DMS153 (cell line): ENCODE data around the gene ZCCHC24.
"Not testable (repeated sequence)": the region's sequence is repeated elsewhere in the genome, so short reads cannot be mapped to it uniquely, and the experiment has no call there.

ENCODE experiments used
- DNase-seq: peaks from one replicate; lab custom pipeline; 2025; lab: John Stamatoyannopoulos, UW

Gene ZCCHC24

GRCh38 chr10:79472951-79473350 lies 27.5 kb upstream of the ZCCHC24 start:
- no peak for DNase-seq

DNA sequence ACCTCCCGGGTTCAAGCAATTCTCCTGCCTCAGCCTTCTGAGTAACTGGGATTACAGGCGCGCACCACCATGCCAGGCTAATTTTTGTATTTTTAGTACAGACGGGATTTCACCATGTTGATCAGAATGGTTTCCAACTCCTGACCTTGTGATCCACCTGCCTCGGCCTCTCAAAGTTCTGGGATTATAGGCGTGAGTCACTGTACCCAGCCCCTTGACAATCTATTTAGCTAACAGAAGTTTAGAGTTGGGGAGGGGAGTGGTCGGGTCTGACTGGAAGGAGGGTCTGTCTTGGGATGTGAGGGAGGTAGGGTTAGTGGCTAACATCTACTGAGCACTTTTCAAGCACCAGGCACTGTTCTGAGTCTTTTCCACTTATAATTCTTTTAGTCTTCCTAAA lies 27.0 kb upstream of the ZCCHC24 start:
- no peak for DNase-seq

DNA sequence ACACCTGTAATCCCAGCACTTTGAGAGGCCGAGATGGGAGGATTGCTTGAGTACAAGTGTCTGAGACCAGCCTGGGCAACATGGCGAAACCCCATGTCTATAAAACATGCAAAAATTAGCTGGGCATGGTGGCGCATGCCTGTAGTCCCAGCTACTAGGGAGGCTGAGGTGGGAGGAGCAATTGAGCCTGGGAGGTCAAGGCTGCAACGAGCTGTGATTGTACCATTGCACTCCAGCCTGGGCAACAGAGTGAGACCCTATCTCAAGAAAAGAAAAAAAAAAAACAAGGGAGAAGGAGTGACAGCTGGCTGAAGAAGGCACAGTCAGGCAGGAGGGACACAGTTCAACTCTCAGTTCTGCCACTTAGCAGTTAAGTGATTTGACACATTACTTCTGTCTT lies 26.4 kb upstream of the ZCCHC24 start:
- no peak for DNase-seq

DNA sequence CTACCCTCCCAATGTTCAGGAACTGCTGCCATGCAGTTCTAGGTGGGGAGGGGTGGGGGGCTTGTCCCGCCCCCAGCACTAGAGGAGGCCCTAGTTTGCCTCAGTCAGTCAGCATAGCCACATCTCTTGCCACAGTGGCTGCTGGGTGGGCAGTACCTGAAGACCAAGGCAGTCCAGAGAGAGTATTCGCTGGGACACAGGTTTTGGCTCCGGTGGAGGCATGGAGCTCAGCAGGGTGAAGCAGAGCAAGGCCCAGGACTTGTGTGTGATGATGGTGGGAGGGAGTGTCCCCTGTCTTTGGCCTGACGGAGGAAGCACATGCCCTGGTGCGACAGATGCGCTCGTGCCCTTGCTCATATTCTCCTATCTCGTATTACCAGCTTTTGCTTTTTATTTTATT lies 24.7 kb upstream of the ZCCHC24 start:
- no peak for DNase-seq

DNA sequence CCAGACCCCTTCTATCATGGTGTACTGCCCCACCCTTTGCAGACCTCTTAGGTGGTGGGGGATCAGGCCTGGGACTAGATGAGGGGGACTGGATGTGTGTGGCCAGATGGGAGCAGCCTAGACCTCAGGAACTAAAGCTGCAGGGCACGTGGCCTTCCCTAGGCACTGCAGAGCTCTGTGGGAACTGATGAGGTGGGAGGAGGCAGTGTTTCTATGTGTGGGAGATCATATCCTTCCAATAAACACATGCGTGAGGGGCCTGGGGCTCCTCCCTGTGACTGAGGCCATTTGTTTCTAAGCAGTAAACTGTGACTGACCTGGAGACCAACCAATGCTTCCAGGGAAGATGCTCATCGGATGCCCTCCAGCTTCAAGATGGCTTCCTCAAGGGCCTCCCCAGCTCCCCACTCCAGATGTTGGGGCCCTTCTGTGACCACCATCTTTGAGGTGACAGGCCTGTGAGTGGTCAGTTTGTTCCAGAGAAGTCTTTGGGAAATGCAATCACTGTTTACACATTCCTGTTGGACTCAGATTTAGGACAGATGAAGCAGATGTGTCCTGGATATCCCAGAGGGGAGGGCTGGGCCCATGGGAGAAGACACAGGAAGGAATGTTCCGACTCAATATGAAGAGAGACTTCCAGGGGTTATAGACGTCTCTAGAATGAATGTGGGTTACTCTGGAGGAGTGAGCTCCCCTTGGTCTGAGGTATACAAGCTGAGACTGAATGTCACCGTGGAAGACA lies 23.6 kb upstream of the ZCCHC24 start:
- DNase-seq, result no peak

DNA sequence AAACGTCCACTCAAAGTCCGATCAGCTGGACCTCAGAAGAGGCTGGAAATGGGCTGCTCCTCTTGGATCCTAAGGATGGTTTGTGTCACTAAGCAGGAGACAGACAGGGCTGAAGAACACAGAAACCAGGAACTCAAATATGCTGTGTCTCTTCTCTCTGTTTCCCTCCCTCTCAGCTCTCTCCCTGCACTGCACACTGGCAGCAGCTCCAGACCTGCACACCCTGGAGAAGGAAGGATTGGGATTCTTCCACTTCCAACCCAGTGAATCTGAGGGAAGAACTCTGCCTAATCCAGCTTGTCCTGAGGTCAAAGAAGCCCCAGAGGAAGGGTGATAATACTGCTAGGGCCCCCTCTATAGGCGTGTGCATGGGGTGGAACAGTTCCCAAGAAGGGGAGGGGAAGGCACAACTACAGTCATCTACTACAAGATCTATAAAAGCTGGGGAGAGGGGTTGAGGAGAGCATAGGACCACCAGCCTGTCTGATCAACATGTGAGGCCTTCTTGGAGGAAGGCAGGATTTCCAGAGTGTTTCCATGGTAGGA lies 22.7 kb upstream of the ZCCHC24 start:
- no peak for DNase-seq

GRCh38 chr10:79465341-79465740 lies 19.9 kb upstream of the ZCCHC24 start:
- DNase-seq, result no peak

DNA sequence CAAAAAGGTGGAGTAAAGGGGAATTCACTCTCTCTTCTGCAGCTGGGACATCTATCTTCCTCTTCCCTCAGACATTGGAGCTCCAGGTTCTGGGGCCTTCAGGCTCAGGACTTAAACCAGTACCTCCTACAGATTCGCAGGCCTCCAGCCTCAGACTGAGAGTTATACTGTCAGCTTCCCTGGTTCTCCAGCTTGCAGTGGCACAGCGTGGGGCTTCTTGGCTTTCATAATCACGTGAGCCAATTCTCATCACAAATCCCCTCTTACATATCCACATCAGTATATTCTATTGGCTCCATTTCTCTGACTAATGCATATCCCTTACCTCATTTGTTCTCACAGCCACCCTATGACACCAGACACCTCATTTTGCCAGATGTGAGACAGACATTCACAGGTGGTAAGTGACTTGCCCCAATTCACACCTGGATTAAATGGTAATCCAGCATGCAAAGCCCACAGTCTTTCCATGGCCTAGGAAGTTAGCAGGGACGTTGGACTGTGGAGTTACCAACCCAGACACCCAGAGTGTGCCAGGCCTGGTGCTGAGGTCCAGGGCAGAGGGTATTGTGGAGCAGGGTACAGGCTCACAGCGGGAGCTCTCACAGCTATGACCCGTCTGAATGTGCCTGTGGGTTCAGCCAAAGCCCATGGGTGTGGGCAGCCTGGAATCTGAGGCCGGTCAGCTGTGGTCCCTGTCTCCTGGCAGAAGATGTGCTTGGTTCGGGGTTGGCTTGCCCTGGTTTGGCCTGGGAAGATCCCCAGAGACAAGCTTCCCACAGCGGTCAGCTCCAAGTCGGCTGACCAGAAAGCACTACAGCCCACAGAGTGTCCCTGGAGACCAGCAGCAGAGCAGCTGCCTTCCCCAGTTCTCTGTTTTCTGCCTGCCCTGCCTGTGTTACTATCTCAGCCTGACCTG lies 18.4 kb upstream of the ZCCHC24 start:
- no peak for DNase-seq

- no peak for DNase-seq
These were observed 15.3 kb upstream of the ZCCHC24 start for GRCh38 chr10:79460687-79461086.

GRCh38 chr10:79459243-79459642 lies 13.8 kb upstream of the ZCCHC24 start:
- no peak for DNase-seq

DNA sequence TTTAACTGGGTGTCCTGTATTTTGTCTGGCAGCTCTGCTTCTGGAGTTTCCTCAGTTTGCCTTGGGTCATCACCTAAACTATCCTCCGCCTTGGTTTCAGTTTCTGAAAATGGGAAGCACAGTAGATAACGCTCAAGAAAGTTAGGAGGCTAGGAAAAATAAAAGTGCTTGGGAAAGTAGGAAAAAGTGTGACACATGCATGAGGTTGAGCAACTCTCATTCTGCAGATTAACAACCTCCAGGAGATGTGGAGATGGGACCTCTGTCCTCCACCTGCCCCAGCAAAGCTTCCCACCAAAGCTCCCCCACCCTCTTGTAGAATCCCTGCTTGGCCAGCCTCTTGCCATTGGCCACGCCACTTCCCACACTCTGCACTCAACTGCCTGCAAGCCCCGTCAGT lies 13.1 kb upstream of the ZCCHC24 start:
- DNase-seq, result no peak

- no peak for DNase-seq
These were observed 11.9 kb upstream of the ZCCHC24 start for GRCh38 chr10:79457256-79457785.

DNA sequence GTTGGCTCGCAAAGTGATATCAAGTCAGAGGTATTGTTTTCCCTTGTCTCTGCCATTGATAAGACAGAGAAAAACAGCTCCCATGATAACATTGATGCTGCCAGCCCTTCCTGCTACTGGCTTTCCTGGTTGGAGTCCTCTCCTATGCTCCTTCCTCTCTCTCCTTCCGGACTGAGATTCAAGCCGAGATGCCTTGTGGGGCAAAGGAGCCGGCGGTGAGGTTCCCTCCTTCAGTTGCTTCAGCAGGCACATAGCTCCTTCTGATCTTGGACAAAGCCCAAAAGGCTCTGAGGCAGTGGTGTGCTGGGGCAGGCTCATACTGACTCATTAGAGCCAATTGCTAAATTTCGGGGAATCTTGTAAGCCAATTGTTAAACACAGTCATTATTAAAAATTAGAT lies 8.8 kb upstream of the ZCCHC24 start:
- DNase-seq, result no peak

GRCh38 chr10:79453392-79453791 lies 8.0 kb upstream of the ZCCHC24 start:
- no peak for DNase-seq

DNA sequence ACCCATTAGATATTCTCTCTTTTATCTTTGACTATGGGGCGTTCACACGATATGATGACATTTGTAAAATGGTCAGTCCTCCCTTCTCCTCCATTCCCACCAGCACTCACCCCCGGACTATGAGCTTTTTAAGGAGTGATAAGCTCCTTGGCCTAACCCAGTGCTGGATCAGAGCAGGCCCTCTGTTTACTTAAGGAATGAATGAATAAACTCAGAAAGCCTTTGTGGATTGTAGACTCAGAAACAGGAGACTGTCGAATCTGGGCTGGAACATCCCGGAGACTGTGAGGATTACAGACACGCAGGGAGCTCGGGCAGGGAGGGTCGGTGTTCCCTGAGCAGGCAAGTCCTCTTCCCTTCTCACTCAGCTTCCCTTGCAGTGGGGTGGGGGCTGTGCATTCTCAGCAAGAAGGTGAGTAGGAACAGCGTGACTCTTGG lies 6.8 kb upstream of the ZCCHC24 start:
- DNase-seq, result no peak

DNA sequence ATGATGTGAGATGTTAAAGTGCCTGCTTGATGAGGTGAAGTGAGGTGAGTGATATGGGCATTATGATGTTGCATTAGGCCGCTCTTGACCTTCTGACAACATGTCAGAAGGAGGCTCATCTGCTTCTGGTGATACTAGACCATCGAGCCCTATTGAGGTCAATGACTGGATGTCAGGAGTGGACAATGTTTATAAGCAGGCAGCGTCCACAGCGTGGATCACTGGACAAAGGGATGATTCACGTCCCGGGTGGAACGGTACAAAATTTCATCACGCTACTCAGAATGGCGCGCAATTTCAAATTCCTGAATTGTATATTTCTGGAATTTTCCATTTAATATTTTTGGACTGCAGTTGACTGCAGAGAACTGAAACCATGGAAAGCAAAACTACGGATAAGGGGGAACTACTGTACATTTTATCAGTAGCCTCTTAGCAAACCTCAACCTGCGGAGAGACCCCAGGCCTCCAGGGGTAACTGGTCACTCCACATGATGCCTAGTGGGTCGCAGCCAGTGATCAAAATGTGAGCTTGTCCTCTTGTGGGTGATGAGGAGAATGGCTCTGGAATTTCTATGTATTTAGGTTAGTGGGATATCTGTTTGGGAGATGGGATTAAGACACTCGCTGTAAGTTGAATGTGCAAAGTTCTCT lies 5.7 kb upstream of the ZCCHC24 start:
- DNase-seq, result no peak

DNA sequence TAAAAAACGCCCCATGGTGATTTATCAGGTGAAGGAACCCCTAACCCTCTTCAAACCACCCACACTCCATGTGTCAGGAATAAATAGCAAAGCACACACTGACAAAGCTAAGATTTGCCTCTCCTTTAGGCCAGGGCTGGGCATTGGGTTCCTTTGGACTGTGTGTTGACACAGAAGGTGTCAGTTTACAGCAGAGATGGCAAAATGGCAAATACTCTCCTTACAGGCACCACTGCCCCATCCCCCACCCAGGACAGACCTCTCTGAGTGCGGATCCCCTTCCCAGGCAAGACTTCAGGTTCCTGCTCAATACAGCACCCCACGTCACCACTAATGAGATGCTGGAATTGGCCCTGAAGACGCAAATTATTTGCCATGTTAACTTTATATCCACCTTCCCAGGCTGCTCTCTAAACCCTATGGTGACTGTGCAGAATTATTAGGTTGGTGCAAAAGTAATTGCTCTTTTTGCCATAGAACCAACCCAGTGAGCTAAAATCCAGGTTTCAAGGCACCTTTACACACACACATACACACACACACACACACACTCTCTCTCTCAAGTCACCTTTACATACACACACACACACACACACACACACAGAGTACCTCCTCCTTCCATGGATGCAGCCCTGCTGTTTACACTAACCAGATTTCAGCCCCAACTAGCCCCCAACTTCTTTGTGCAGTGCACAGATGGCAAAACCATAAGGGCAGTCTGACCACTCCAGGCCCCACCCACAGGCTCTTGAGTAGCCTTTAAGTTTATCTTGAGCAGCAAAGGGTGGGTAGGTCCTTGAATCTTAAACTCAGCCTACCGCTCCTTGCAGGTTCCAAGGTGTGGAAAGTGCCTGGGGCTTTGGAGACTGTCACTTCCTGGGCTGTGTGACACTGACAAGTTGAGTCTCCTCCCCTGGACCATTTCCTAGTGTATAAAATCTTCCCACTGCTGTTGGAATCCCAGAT lies 4.0 kb upstream of the ZCCHC24 start:
- no peak for DNase-seq

- DNase-seq, result no peak
These were observed 3.3 kb upstream of the ZCCHC24 start for GRCh38 chr10:79448732-79449049.

DNA sequence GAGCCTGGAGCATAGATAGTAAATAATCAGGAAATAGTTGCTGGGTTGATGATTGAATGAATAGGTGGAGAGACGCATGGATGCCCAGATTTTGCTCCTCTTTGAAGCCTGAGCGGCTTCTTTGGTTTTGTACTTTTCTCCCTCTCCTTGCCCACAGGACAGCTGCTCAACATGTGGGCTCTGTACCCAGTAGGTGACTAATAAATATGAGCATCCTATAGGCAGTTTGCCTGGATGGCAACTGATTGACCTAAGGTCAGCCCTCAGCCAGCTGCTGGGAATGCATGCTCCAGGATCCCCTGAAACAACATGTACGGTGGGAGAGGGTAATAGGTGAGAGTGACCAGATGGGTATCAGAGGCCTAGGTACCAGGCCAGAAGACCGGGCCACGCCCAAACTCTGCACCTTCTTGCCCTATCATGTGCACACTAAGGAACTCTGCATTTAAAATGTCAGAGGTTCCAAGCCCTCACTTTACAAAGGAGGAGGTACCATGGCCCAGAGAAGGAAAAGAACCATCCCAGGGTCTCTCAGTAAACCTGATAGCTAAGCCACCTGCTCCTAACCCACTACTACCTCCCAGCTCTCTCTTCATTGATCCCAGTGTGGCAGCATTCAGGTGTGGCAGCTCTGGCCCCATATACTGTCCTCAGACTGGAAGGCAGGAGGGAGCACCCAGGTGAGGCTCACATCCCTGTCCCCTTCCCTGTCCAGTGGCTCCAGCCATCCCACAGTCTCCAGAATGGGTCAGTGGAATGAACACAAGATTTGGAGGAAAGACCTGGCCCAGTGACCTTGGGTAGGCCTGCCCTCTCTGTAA lies 2.7 kb upstream of the ZCCHC24 start:
- DNase-seq, result no peak

DNA sequence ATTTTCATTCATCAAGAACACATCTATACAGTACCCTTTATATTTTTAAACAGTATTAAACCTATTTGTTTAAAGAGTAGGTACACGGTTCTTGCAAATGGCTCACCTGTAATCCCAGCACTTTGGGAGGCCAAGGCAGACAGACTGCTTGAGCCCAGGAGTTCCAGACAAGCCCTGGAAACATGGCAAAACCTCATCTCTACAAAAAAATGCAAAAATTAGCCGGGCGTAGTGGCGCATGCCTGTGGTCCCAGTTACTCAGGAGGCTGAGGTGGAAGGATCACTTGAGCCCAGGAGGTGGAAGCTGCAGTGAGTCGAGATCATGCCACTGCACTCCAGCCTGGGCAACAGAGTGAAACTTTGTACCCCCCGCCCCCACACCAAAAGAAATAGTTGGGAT lies 1.8 kb upstream of the ZCCHC24 start:
- DNase-seq, result not testable (repeated sequence)
